Endodermal cell (in vitro differentiated cells): ENCODE results near the gene CFAP46. TPM values are rescaled to one million over a fixed set of nuclear protein-coding genes. Genes with fewer than 3 reads are reported as not detected.
A peak's percentile ranks its signal among the peaks of the same experiment; 100 is the strongest.

Experiments used
- DNase-seq: peaks from one replicate; pipeline ENCODE4 v3.0.0-alpha.2; 2017
- H3K27ac ChIP-seq: 2 replicates; pipeline ENCODE4 v1.5.1; 2013; ENCODE audit warnings: mild to moderate bottlenecking, low read depth, low read length, moderate library complexity
- H3K27me3 ChIP-seq: 2 replicates; pipeline ENCODE4 v1.6.1; 2013; ENCODE audit warnings: mild to moderate bottlenecking, low read length, moderate library complexity; ENCODE audit not compliant: insufficient read depth, control insufficient read depth, poor library complexity, severe bottlenecking
- H3K36me3 ChIP-seq: 2 replicates; pipeline ENCODE4 v1.7.0; 2013; ENCODE audit warnings: mild to moderate bottlenecking, low read length, moderate library complexity; ENCODE audit not compliant: control insufficient read depth, insufficient read depth
- H3K4me1 ChIP-seq: one replicate; pipeline ENCODE4 v1.7.0; 2013; ENCODE audit warnings: low read length; ENCODE audit not compliant: control insufficient read depth, insufficient read depth
- H3K4me3 ChIP-seq: 2 replicates; pipeline ENCODE4 v1.5.1; 2013; ENCODE audit warnings: mild to moderate bottlenecking, low read length, moderate library complexity
- H3K9ac ChIP-seq: 2 replicates; pipeline ENCODE4 v1.6.1; 2013; ENCODE audit warnings: mild to moderate bottlenecking, low read length, moderate library complexity; ENCODE audit not compliant: poor library complexity, severe bottlenecking; ENCODE audit errors: extremely low read depth
- H3K9me3 ChIP-seq: 2 replicates; pipeline ENCODE4 v1.6.1; 2013; ENCODE audit warnings: mild to moderate bottlenecking, low read length, moderate library complexity; ENCODE audit not compliant: control insufficient read depth
- H3K27ac Mint-ChIP-seq: 2 replicates; pipeline ENCODE4 v1.8.0; 2020; ENCODE audit warnings: mixed read lengths
- H3K27me3 Mint-ChIP-seq: 2 replicates; pipeline ENCODE4 v1.8.0; 2021; ENCODE audit warnings: mild to moderate bottlenecking, mixed read lengths; ENCODE audit not compliant: insufficient read depth
- H3K36me3 Mint-ChIP-seq: 2 replicates; pipeline ENCODE4 v1.8.0; 2020; ENCODE audit warnings: low read depth, mixed read lengths
- H3K4me1 Mint-ChIP-seq: 2 replicates; pipeline ENCODE4 v1.8.0; 2020; ENCODE audit warnings: mixed read lengths
- H3K4me3 Mint-ChIP-seq: 2 replicates; pipeline ENCODE4 v1.8.0; 2020; ENCODE audit warnings: mild to moderate bottlenecking, moderate library complexity, mixed read lengths
- H3K9me3 Mint-ChIP-seq: 2 replicates; pipeline ENCODE4 v1.8.0; 2020; ENCODE audit warnings: mild to moderate bottlenecking, mixed read lengths
- WGBS, 2 experiments: methylation state at CpG; one replicate each; pipeline versions ENCODE4 v1.1.5 to v1.1.7; 2013; ENCODE audit warnings: missing lambda C conversion rate in 2 of 2, mixed read lengths in 1 of 2; ENCODE audit not compliant: insufficient coverage in 1 of 2, insufficient read length in 1 of 2; 5-methylcytosine and 5-hydroxymethylcytosine counted together
- total RNA-seq, 2 donors: library from RNA; stranded (reverse); fragmentation: NEBNext Ultra II Directional in 1 of 2; extraction: Animal tissue kit (Norgen Biotek cat#: 25700) in 1 of 2; gene quantifications; 2 replicates in 1 of 2; 3 replicates in 1 of 2; pipeline ENCODE4 v1.2.1, GENCODE V29; 2021
- TF ChIP-seq, protein P1 (sequence below): fragments of 200-600 bp; sonication (generic); conservative IDR thresholded peaks from 2 replicates; pipeline ENCODE4 v1.5.0; 2021; ENCODE audit warnings: antibody characterized with exemption, mild to moderate bottlenecking

CFAP46 gene
- total RNA-seq, 2 donors from 2014 or later: 9.9 to 10.5 TPM

DNA sequence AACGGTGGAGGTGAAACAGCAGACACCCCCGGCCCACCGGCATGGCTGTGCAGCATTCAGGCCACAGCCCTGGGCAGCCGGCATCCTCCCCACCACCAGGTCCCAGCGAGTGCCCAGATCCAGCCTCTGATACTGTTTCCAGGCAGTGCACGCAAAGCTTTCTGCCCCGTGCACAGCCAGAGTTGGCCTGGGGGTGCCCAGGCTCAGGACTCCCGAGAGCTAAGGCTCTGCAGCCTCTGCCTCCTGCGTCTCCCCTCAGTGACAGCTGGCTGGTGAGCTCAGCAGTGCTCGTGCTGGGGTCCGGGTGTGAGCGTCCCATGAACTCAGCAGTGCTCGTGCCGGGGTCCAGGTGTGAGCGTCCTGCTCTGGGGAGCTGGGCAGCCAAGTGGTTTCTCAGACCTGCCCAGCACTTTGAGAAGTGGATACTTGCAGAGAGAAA lies 65.4 kb downstream of the CFAP46 start:
- H3K36me3 ChIP-seq: no peaks in the 10 kb centered on the region
- TF ChIP-seq, protein P1, sequence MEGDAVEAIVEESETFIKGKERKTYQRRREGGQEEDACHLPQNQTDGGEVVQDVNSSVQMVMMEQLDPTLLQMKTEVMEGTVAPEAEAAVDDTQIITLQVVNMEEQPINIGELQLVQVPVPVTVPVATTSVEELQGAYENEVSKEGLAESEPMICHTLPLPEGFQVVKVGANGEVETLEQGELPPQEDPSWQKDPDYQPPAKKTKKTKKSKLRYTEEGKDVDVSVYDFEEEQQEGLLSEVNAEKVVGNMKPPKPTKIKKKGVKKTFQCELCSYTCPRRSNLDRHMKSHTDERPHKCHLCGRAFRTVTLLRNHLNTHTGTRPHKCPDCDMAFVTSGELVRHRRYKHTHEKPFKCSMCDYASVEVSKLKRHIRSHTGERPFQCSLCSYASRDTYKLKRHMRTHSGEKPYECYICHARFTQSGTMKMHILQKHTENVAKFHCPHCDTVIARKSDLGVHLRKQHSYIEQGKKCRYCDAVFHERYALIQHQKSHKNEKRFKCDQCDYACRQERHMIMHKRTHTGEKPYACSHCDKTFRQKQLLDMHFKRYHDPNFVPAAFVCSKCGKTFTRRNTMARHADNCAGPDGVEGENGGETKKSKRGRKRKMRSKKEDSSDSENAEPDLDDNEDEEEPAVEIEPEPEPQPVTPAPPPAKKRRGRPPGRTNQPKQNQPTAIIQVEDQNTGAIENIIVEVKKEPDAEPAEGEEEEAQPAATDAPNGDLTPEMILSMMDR: no peak
- H3K27me3 Mint-ChIP-seq: no peaks in the 10 kb centered on the region
- H3K27ac Mint-ChIP-seq: no peak overlapping the region
- WGBS, 2 experiments: 90% methylated on average over 9 to 15 of the region's 15 CpGs
- no peaks in the 10 kb centered on the region for H3K4me1 Mint-ChIP-seq
- no peaks in the 10 kb centered on the region for H3K9me3 ChIP-seq
- H3K4me3 Mint-ChIP-seq: no peak overlapping the region
- H3K9ac ChIP-seq: no peak overlapping the region
- no peak overlapping the region for H3K27ac ChIP-seq
- H3K9me3 Mint-ChIP-seq: peaks cover 9% of the 10 kb centered on the region
- peak; percentile 25 for DNase-seq
- H3K4me3 ChIP-seq: no peak overlapping the region
- no peaks in the 10 kb centered on the region for H3K27me3 ChIP-seq
- H3K36me3 Mint-ChIP-seq: no peaks in the 10 kb centered on the region
- no peaks in the 10 kb centered on the region for H3K4me1 ChIP-seq

DNA sequence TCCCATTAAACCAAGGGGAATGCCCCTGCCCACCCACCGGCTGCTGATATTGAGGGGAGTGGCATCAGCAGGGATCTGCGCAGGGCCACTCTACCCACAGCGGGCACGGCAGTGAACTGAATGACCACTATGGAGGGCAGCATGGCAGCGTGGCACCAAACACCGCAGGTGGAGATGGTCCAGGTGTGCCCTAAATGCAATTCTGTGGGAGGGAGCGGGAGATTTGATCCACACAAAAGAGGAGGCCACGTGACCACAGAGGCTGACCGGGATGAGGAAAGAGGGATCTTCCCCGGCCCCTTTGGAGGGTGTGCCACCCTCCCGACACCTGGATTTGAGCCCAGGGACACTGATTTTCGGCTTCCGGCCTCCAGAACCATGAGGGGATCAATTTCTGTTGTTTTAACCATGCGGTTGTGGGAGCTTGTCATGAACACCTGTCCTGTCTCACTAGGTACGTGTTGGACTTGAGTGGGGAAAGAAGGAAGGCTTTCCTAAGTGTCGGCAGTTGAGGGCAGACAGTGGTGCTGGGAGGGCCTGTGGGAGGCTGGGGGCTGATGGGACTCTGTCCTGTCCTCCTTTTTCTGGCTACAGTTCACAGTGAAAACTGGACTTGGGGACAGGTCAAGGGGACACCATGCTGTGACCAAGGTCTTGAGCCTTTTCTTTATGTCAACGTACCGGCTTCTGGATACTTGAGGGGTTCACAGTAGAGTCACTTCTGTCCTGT lies 66.1 kb downstream of the CFAP46 start:
- TF ChIP-seq, protein P1: no peak
- H3K27ac ChIP-seq: no peak overlapping the region
- H3K4me1 Mint-ChIP-seq: no peaks in the 10 kb centered on the region
- H3K27me3 ChIP-seq: no peaks in the 10 kb centered on the region
- WGBS, 2 experiments: 92 to 94% methylated on average over 16 to 18 of the region's 18 CpGs
- H3K9ac ChIP-seq: no peak overlapping the region
- peaks cover 10% of the 10 kb centered on the region for H3K9me3 Mint-ChIP-seq
- no peaks in the 10 kb centered on the region for H3K36me3 ChIP-seq
- H3K36me3 Mint-ChIP-seq: no peaks in the 10 kb centered on the region
- H3K4me3 ChIP-seq: no peak overlapping the region
- H3K4me1 ChIP-seq: no peaks in the 10 kb centered on the region
- DNase-seq: peak; percentile 26
- no peak overlapping the region for H3K4me3 Mint-ChIP-seq
- H3K27ac Mint-ChIP-seq: no peak overlapping the region
- H3K27me3 Mint-ChIP-seq: no peaks in the 10 kb centered on the region
- no peaks in the 10 kb centered on the region for H3K9me3 ChIP-seq

DNA sequence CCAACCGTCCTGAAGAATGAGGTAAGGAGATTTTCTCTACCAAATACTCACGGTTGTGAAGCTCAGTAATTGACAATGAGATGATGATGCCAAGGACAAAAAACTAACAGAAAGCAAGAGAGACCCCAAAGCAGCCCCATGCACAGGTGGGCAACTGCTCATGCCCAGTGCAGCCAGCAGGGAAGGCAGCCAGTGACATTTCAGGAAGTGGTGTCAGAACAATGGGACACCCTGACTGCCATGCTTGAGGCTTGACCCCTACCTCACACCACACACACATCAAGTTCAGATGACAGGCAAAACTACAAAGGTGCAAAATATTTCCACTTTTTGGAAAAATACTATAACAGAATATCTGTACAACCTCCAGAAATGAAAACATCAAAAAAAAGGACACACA lies 66.9 kb downstream of the CFAP46 start:
- peaks cover 18% of the 10 kb centered on the region for H3K9me3 Mint-ChIP-seq
- Histone ChIP-seq H3K9me3 (no peaks in the 10 kb centered on the region), H3K4me3 (no peak overlapping the region), H3K36me3 (no peaks in the 10 kb centered on the region), H3K9ac (no peak overlapping the region), H3K27me3 (no peaks in the 10 kb centered on the region), H3K27ac (no peak overlapping the region), H3K4me1 (no peaks in the 10 kb centered on the region)
- no peaks in the 10 kb centered on the region for H3K4me1 Mint-ChIP-seq
- no peak overlapping the region for H3K4me3 Mint-ChIP-seq
- no peaks in the 10 kb centered on the region for H3K27me3 Mint-ChIP-seq
- 61 to 94% methylated on average over 2 of the region's 2 CpGs for WGBS, 2 experiments
- no peaks in the 10 kb centered on the region for H3K36me3 Mint-ChIP-seq
- peak; percentile 18 for DNase-seq
- H3K27ac Mint-ChIP-seq: no peak overlapping the region
- TF ChIP-seq, protein P1: no peak
